HG03159 (cell line): ENCODE data around the gene STK32A.

Experiments used
- ATAC-seq: cut with Tn5 transposase; IDR thresholded peaks from one replicate; pipeline ENCODE4 v1.9.1; 2021; ENCODE audit warnings: mild to moderate bottlenecking, moderate library complexity; ENCODE audit not compliant: unreplicated experiment

Gene STK32A

GRCh38 chr5:147413266-147413665, 178.4 kb downstream of the STK32A start:
- no peak for ATAC-seq

GRCh38 chr5:147415651-147416050, 180.8 kb downstream of the STK32A start:
- ATAC-seq = no peak

- no peak for ATAC-seq
These were observed 182.4 kb downstream of the STK32A start for GRCh38 chr5:147417135-147417813.

- no peak for ATAC-seq
These were observed 183.8 kb downstream of the STK32A start for GRCh38 chr5:147418613-147419012.

- ATAC-seq = no peak
These were observed 192.0 kb downstream of the STK32A start for GRCh38 chr5:147426640-147427327.

GRCh38 chr5:147427521-147428401, 192.9 kb downstream of the STK32A start:
- ATAC-seq = no peak

GRCh38 chr5:147430628-147431027, 195.8 kb downstream of the STK32A start:
- ATAC-seq = no peak

- ATAC-seq = no peak
These were observed 196.8 kb downstream of the STK32A start for GRCh38 chr5:147431586-147431985.

GRCh38 chr5:147432323-147432722, 197.5 kb downstream of the STK32A start:
- ATAC-seq = no peak

- no peak for ATAC-seq
These were observed 199.2 kb downstream of the STK32A start for GRCh38 chr5:147434049-147434448.

- ATAC-seq = no peak
These were observed 201.8 kb downstream of the STK32A start for GRCh38 chr5:147436596-147436995.

GRCh38 chr5:147437161-147437596, 202.4 kb downstream of the STK32A start:
- no peak for ATAC-seq
